Measurements from ENCODE around the gene SMAD7.

- no peak for TF ChIP-seq CTCF (IDR thresholded peaks at IDR 0.05)
- TF ChIP-seq ZFX (IDR thresholded peaks at IDR 0.05; ENCODE audit: borderline replicate concordance) = no peak
These were observed 4.4 kb upstream of the SMAD7 start for GRCh38 chr18:48954886-48955819.
